ENCODE data around the gene FHL3.
"Not testable (repeated sequence)": the region's sequence is repeated elsewhere in the genome, so short reads cannot be mapped to it uniquely, and the experiment has no call there.

FHL3 gene

DNA sequence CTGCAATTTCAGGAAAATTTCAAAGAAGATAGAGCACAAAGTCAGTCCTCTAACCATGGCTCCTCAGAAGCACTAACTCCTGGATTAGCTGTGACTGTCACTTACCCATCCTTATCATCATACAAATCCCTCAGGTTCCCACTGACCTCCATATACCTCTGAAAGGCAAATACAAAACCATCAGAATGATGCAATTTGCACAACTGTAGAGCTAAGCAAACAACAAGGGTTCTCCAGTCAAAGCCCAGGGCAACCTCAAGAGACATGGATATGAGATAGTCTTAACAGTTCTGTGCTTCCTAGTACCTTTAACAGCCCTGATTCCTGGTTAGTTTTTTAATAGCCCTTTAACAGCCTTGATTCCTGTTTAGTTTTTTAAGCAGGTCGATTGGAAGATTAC is 17.6 kb downstream of the FHL3 start:
- H3K4me3 ChIP-seq (ENCODE audit: low read depth, low read length): no peak overlapping the region
- TF ChIP-seq, protein P1, sequence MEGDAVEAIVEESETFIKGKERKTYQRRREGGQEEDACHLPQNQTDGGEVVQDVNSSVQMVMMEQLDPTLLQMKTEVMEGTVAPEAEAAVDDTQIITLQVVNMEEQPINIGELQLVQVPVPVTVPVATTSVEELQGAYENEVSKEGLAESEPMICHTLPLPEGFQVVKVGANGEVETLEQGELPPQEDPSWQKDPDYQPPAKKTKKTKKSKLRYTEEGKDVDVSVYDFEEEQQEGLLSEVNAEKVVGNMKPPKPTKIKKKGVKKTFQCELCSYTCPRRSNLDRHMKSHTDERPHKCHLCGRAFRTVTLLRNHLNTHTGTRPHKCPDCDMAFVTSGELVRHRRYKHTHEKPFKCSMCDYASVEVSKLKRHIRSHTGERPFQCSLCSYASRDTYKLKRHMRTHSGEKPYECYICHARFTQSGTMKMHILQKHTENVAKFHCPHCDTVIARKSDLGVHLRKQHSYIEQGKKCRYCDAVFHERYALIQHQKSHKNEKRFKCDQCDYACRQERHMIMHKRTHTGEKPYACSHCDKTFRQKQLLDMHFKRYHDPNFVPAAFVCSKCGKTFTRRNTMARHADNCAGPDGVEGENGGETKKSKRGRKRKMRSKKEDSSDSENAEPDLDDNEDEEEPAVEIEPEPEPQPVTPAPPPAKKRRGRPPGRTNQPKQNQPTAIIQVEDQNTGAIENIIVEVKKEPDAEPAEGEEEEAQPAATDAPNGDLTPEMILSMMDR (IDR thresholded peaks at IDR 0.05; ENCODE audit: low read depth, low read length): no peak
- in situ Hi-C loops (cut with HindIII; ENCODE audit: low sequenced_read_pairs): no loop called here
- no peak for DNase-seq (ENCODE audit: low read depth, low spot score)

DNA sequence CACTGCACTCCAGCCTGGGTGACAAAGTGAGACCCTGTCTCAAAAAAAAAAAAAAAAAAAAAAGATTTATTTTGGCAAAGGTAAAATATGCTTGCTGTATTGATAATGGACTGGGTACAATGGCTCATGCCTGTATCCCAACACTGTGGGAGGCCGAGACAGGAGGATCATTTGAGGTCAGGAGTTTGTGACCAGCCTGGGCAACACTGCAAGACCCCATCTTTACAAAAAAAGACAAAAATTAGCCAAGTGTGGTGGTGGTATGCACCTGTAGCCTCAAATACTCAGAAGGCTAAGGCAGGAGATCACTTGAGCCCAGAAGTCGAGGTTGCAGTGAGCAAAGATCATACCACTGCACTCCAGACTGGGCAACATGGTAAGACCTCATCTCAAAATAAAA is 21.8 kb downstream of the FHL3 start:
- DNase-seq (ENCODE audit: low read depth, low spot score): no peak
- in situ Hi-C loops (cut with HindIII; ENCODE audit: low sequenced_read_pairs): no loop called here
- H3K4me3 ChIP-seq (ENCODE audit: low read depth, low read length): no peak overlapping the region
- TF ChIP-seq, protein P1 (IDR thresholded peaks at IDR 0.05; ENCODE audit: low read depth, low read length): no peak

DNA sequence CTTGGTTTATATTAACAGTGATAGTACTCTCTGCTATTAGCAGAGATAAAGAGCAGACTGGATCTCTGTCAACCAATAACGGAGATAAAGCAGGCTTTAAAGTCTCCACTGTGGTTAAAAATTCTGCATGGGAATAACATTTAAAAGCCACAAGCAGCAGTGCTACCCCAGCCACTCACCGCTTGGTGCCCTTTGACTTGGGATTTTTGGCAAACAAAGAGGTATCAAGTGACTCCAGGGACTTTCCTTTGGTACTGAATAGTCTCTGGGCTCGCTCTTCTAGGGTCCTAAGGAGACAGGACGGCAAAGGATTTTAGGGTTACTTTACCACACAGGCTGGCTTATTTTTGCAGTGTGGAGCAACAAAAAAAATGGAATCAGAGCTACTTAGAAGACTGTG is 26.8 kb downstream of the FHL3 start:
- no peak overlapping the region for H3K4me3 ChIP-seq (ENCODE audit: low read depth, low read length)
- TF ChIP-seq, protein P1 (IDR thresholded peaks at IDR 0.05; ENCODE audit: low read depth, low read length): no peak
- no peak for DNase-seq (ENCODE audit: low read depth, low spot score)
- in situ Hi-C loops (cut with HindIII; ENCODE audit: low sequenced_read_pairs): no loop called here

DNA sequence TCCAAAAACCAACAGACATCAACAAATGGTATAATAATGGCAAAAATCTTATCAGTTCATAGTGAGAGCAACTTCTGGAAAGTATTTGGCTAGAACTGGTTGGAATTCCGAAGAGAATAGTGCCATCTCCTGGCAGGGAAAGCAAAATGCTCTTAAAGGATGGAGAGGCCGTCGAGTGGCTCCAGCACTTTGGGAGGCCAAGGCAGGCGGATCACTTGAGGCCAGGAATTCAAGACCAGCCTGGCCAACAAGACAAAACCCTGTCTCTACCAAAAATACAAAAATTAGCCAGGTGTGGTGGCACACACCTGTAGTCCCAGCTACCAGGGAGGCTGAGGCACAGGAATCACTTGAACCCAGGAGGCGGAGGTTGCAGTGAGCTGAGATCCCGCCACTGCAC is 30.2 kb downstream of the FHL3 start:
- H3K4me3 ChIP-seq (ENCODE audit: low read depth, low read length); in situ Hi-C loops (cut with HindIII; ENCODE audit: low sequenced_read_pairs): not testable (repeated sequence)
- TF ChIP-seq, protein P1 (IDR thresholded peaks at IDR 0.05; ENCODE audit: low read depth, low read length): peak; percentile 67
- peak; percentile 60 for DNase-seq (ENCODE audit: low read depth, low spot score)

DNA sequence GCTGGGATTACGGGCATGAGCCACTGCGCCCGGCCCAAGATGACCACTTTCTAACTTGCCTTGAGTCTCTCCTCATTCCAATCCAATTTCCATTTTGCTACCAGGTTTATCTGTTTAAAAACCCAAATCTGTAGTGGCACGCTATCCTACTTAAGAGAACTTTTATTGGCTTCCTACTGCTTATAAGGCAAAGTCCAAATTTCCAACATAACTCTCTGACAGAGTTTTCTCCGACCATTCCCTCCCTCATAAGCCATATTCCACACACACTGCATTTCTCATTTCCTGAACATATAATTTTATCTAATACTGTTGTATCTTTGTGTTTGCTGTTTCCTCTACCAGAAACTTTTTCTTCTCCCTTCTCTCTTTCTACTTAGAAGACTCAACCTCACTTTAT is 30.7 kb downstream of the FHL3 start:
- no peak for DNase-seq (ENCODE audit: low read depth, low spot score)
- no peak overlapping the region for H3K4me3 ChIP-seq (ENCODE audit: low read depth, low read length)
- in situ Hi-C loops (cut with HindIII; ENCODE audit: low sequenced_read_pairs): no loop called here
- TF ChIP-seq, protein P1 (IDR thresholded peaks at IDR 0.05; ENCODE audit: low read depth, low read length): no peak

DNA sequence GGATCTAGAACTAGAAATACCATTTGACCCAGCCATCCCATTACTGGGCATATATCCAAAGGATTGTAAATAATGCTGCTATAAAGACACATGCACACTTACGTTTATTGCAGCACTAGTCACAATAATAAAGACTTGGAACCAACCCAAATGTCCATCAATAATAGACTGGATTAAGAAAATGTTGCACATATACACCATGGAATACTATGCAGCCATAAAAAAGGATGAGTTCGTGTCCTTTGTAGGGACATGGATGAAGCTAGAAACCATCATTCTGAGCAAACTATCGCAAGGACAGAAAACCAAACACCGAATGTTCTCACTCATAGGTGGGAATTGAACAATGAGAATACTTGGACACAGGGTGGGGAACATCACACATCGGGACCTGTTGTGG is 31.6 kb downstream of the FHL3 start:
- DNase-seq (ENCODE audit: low read depth, low spot score); in situ Hi-C loops (cut with HindIII; ENCODE audit: low sequenced_read_pairs); H3K4me3 ChIP-seq (ENCODE audit: low read depth, low read length): not testable (repeated sequence)

DNA sequence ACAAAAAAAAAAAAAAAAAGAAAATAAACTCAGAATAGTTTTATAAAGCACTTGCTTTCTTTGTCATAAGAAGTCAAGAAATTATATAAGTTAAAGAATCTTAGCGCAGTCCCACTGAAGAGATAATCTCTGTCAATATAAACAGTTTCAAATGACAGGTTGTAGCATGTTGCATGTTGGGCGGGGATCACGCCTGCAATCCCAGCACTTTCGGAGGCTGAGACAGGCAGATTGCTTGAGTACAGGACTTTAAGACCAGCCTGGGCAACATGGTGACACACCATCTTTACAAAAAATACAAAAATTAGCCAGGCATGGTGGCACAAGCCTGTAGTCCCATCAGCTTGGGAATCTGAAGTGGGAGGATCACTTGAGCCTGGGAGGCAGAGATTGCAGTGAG is 40.0 kb downstream of the FHL3 start:
- TF ChIP-seq, protein P1 (IDR thresholded peaks at IDR 0.05; ENCODE audit: low read depth, low read length): no peak
- H3K4me3 ChIP-seq (ENCODE audit: low read depth, low read length): no peak overlapping the region
- in situ Hi-C loops (cut with HindIII; ENCODE audit: low sequenced_read_pairs): no loop called here
- DNase-seq (ENCODE audit: low read depth, low spot score): no peak

DNA sequence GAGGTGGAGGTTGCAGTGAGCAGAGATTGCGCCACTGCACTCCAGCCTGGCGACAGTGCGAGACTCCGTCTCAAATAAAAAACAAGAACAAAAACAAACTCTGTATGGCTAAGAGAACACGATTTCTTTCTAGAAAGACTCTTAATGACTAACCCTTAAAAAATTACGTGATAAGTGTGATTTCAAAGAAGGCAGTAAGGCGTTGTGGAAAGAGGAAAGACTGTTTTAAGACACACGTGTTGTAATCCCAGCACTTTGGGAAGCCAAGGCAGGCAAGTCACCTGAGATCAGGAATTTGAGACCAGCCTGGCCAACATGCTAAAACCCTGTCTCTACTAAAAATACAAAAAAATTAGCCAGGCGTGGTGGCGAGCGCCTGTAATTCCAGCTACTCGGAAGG is 41.2 kb downstream of the FHL3 start:
- in situ Hi-C loops (cut with HindIII; ENCODE audit: low sequenced_read_pairs); H3K4me3 ChIP-seq (ENCODE audit: low read depth, low read length); DNase-seq (ENCODE audit: low read depth, low spot score): not testable (repeated sequence)
